ENCODE results near the gene C1QL1.

C1QL1 gene

DNA sequence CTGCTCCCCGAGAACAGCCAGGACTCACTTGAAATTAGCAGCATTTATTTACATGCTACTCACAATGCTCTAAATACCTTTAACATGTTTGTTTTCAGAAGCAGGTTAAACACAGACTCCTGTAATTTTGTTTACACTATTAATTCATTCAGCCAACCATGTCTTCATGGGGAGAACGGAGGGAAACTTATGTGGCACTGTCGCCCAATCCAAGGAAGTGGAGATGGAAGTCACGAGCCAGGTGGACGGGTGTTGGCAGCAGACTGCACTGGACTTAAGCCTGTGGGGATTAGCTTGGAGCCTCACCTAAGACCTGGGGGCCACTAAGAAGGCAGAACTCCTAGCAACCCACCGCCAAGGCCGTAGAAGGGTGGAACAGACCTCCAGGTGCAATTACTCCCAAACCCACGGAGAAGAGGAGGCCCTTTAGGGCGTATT is 44.0 kb downstream of the C1QL1 start:
- Histone ChIP-seq H3K9me2 (replicated peaks; ENCODE audit: control insufficient read depth, low read length) (no peaks in the 10 kb centered on the region), H3K27me3 (ENCODE audit: control insufficient read depth, low read length) (peaks cover 5% of the 10 kb centered on the region; the same call in 1 of the 2 replicates), H4K20me1 (ENCODE audit: control insufficient read depth, insufficient read depth, low read depth, low read length) (0 out of 2 replicates have a peak, but pooled peaks cover 3% of the 10 kb centered on the region), H3K36me3 (ENCODE audit: control insufficient read depth, low read length) (peaks cover 35% of the 10 kb centered on the region), H3F3A (ENCODE audit: control insufficient read depth, insufficient read depth) (peaks cover 9% of the 10 kb centered on the region), H3K9me3 (ENCODE audit: control insufficient read depth, insufficient read depth, low read length) (no peaks in the 10 kb centered on the region), H3K27ac (ENCODE audit: low read depth, low read length) (no peak overlapping the region), H3K4me2 (ENCODE audit: low read length) (no peak overlapping the region), H3K4me3 (ENCODE audit: low read length) (no peak overlapping the region), H3K79me2 (ENCODE audit: control insufficient read depth, low read length) (no peaks in the 10 kb centered on the region), H3K4me1 (ENCODE audit: control insufficient read depth, low read length) (peaks cover 13% of the 10 kb centered on the region)
- TF ChIP-seq EZH2phosphoT487 (IDR thresholded peaks at IDR 0.05; ENCODE audit: borderline replicate concordance, low read length), result no peak
- TF ChIP-seq, protein P1, sequence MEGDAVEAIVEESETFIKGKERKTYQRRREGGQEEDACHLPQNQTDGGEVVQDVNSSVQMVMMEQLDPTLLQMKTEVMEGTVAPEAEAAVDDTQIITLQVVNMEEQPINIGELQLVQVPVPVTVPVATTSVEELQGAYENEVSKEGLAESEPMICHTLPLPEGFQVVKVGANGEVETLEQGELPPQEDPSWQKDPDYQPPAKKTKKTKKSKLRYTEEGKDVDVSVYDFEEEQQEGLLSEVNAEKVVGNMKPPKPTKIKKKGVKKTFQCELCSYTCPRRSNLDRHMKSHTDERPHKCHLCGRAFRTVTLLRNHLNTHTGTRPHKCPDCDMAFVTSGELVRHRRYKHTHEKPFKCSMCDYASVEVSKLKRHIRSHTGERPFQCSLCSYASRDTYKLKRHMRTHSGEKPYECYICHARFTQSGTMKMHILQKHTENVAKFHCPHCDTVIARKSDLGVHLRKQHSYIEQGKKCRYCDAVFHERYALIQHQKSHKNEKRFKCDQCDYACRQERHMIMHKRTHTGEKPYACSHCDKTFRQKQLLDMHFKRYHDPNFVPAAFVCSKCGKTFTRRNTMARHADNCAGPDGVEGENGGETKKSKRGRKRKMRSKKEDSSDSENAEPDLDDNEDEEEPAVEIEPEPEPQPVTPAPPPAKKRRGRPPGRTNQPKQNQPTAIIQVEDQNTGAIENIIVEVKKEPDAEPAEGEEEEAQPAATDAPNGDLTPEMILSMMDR (IDR thresholded peaks at IDR 0.05; ENCODE audit: low read depth, low read length, poor library complexity, severe bottlenecking), result no peak

- Histone ChIP-seq H3K79me2 (ENCODE audit: control insufficient read depth, low read length) (no peaks in the 10 kb centered on the region), H3K4me3 (ENCODE audit: low read length) (no peak overlapping the region), H3K4me2 (ENCODE audit: low read length) (no peak overlapping the region), H3K9me3 (ENCODE audit: control insufficient read depth, insufficient read depth, low read length) (no peaks in the 10 kb centered on the region), H4K20me1 (ENCODE audit: control insufficient read depth, insufficient read depth, low read depth, low read length) (0 out of 2 replicates have a peak, but pooled peaks cover 3% of the 10 kb centered on the region), H3K9me2 (replicated peaks; ENCODE audit: control insufficient read depth, low read length) (no peaks in the 10 kb centered on the region), H3K4me1 (ENCODE audit: control insufficient read depth, low read length) (peaks cover 13% of the 10 kb centered on the region), H3K27me3 (ENCODE audit: control insufficient read depth, low read length) (peaks cover 5% of the 10 kb centered on the region; the same call in 1 of the 2 replicates), H3F3A (ENCODE audit: control insufficient read depth, insufficient read depth) (peaks cover 9% of the 10 kb centered on the region), H3K36me3 (ENCODE audit: control insufficient read depth, low read length) (peaks cover 23% of the 10 kb centered on the region), H3K27ac (ENCODE audit: low read depth, low read length) (no peak overlapping the region)
- TF ChIP-seq, protein P1 (IDR thresholded peaks at IDR 0.05; ENCODE audit: low read depth, low read length, poor library complexity, severe bottlenecking), result no peak
- no peak for TF ChIP-seq EZH2phosphoT487 (IDR thresholded peaks at IDR 0.05; ENCODE audit: borderline replicate concordance, low read length)
Measured at GRCh38 chr17:44922746-44923470, 45.2 kb downstream of the C1QL1 start.

- H3F3A ChIP-seq (ENCODE audit: control insufficient read depth, insufficient read depth), result peaks cover 9% of the 10 kb centered on the region
- H4K20me1 ChIP-seq (ENCODE audit: control insufficient read depth, insufficient read depth, low read depth, low read length), result 0 out of 2 replicates have a peak, but pooled peaks cover 3% of the 10 kb centered on the region
- no peak overlapping the region for H3K4me3 ChIP-seq (ENCODE audit: low read length)
- H3K79me2 ChIP-seq (ENCODE audit: control insufficient read depth, low read length), result no peaks in the 10 kb centered on the region
- H3K27ac ChIP-seq (ENCODE audit: low read depth, low read length), result no peak overlapping the region
- peaks cover 5% of the 10 kb centered on the region; the same call in 1 of the 2 replicates for H3K27me3 ChIP-seq (ENCODE audit: control insufficient read depth, low read length)
- H3K9me3 ChIP-seq (ENCODE audit: control insufficient read depth, insufficient read depth, low read length), result no peaks in the 10 kb centered on the region
- TF ChIP-seq, protein P1 (IDR thresholded peaks at IDR 0.05; ENCODE audit: low read depth, low read length, poor library complexity, severe bottlenecking), result no peak
- TF ChIP-seq EZH2phosphoT487 (IDR thresholded peaks at IDR 0.05; ENCODE audit: borderline replicate concordance, low read length), result no peak
- H3K4me2 ChIP-seq (ENCODE audit: low read length), result no peak overlapping the region
- peaks cover 13% of the 10 kb centered on the region for H3K4me1 ChIP-seq (ENCODE audit: control insufficient read depth, low read length)
- H3K36me3 ChIP-seq (ENCODE audit: control insufficient read depth, low read length), result peaks cover 15% of the 10 kb centered on the region
- H3K9me2 ChIP-seq (replicated peaks; ENCODE audit: control insufficient read depth, low read length), result no peaks in the 10 kb centered on the region
Measured at GRCh38 chr17:44922136-44922535, 46.0 kb downstream of the C1QL1 start.

All from DOHH2 (cell line).